Fibroblast of lung (primary cell): Measurements from ENCODE around the gene CDIP1.

ENCODE experiments used
- EZH2 ChIP-seq: IDR thresholded peaks from 2 replicates; pipeline ENCODE4 v1.5.1; 2012; ENCODE audit warnings: low read length, control low read depth, mild to moderate bottlenecking; ENCODE audit errors: missing control alignments
- TF ChIP-seq, protein P1 (sequence below), 2 donors: IDR thresholded peaks in 1 of 2; conservative IDR thresholded peaks in 1 of 2; 1 replicate in 1 of 2; 2 replicates in 1 of 2; pipeline ENCODE4 v1.5.1; 2011 to 2012; ENCODE audit warnings: low read length in 2 of 2, control low read depth in 1 of 2, inconsistent platforms in 1 of 2, low read depth in 1 of 2, mild to moderate bottlenecking in 1 of 2

DNA sequence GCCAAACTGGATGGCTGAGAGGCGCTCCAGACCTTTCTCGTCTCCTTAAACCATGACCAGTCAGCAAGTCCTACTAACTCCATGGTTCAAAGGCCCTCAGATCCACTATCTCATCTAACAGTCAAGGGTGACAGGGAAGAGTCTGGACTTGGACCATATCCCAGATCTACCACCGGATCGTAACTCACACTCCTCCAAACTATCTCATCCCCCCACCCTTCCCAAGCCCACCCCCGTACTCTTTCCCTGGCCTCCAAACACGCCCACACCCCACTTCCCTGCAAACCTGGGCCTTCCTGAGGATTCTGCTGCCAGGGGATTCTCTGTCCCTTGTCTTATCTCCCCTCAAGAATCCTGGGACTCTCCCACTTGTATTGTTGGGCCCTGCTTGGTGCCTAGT is 5.1 kb downstream of the CDIP1 start:
- TF ChIP-seq, protein P1, sequence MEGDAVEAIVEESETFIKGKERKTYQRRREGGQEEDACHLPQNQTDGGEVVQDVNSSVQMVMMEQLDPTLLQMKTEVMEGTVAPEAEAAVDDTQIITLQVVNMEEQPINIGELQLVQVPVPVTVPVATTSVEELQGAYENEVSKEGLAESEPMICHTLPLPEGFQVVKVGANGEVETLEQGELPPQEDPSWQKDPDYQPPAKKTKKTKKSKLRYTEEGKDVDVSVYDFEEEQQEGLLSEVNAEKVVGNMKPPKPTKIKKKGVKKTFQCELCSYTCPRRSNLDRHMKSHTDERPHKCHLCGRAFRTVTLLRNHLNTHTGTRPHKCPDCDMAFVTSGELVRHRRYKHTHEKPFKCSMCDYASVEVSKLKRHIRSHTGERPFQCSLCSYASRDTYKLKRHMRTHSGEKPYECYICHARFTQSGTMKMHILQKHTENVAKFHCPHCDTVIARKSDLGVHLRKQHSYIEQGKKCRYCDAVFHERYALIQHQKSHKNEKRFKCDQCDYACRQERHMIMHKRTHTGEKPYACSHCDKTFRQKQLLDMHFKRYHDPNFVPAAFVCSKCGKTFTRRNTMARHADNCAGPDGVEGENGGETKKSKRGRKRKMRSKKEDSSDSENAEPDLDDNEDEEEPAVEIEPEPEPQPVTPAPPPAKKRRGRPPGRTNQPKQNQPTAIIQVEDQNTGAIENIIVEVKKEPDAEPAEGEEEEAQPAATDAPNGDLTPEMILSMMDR (conservative IDR thresholded peaks at IDR 0.05 in 1 of 2, IDR thresholded peaks at IDR 0.05 in 1 of 2; ENCODE audit: low read depth in 1 of 2, low read length in 2 of 2) = no peak
- TF ChIP-seq EZH2 = no peak
